Fibroblast of lung (primary cell): ENCODE data around the gene PCGF3. TPM values are rescaled to one million over a fixed set of nuclear protein-coding genes. Genes with fewer than 3 reads are reported as not detected.

Experiments used
- DNase-seq, 2 donors: peaks; one replicate each; pipeline versions ENCODE4 v3.0.0 to v3.0.0-alpha.2; 2010; ENCODE audit warnings: low read depth in 2 of 2
- H2AFZ ChIP-seq: 2 replicates; pipeline ENCODE4 v1.5.1; 2012; ENCODE audit warnings: low read length, control low read depth, inconsistent platforms
- H3K27ac ChIP-seq: 2 replicates; pipeline ENCODE4 v1.5.1; 2011; ENCODE audit warnings: low read length, control low read depth; ENCODE audit not compliant: insufficient read depth
- H3K27me3 ChIP-seq: 2 replicates; pipeline ENCODE4 v1.5.1; 2011; ENCODE audit warnings: mild to moderate bottlenecking, low read length; ENCODE audit not compliant: control insufficient read depth, insufficient read depth
- H3K36me3 ChIP-seq: 2 replicates; pipeline ENCODE4 v1.5.1; 2011; ENCODE audit warnings: low read length; ENCODE audit not compliant: control insufficient read depth, insufficient read depth
- H3K4me1 ChIP-seq: 2 replicates; pipeline ENCODE4 v1.5.1; 2011; ENCODE audit warnings: low read length; ENCODE audit not compliant: control insufficient read depth, insufficient read depth; ENCODE audit errors: extremely low read depth
- H3K4me2 ChIP-seq: 2 replicates; pipeline ENCODE4 v1.5.1; 2011; ENCODE audit warnings: low read length, control low read depth; ENCODE audit not compliant: insufficient read depth; ENCODE audit errors: extremely low read depth
- H3K4me3 ChIP-seq, 4 experiments: fragments of 200-600 bp in 1 of 4; sonication (generic) in 1 of 4; replicated peaks in 1 of 4; 2 replicates each; pipeline ENCODE4 v1.5.1; 2011 to 2016; ENCODE audit warnings: low read length in 4 of 4, low read depth in 3 of 4, mild to moderate bottlenecking in 3 of 4, control low read depth in 2 of 4, inconsistent platforms in 1 of 4, mixed read lengths in 1 of 4; ENCODE audit not compliant: insufficient read depth in 1 of 4; ENCODE audit errors: control extremely low read depth in 1 of 4
- H3K79me2 ChIP-seq: 2 replicates; pipeline ENCODE4 v1.5.1; 2012; ENCODE audit warnings: mild to moderate bottlenecking, low read length, inconsistent platforms; ENCODE audit not compliant: control insufficient read depth, insufficient read depth
- H3K9ac ChIP-seq: 2 replicates; pipeline ENCODE4 v1.5.1; 2011; ENCODE audit warnings: mild to moderate bottlenecking, low read length, control low read depth; ENCODE audit not compliant: insufficient read depth
- H3K9me3 ChIP-seq: 2 replicates; pipeline ENCODE4 v1.5.1; 2012; ENCODE audit warnings: low read depth, low read length; ENCODE audit not compliant: control insufficient read depth, insufficient read depth
- H4K20me1 ChIP-seq: 2 replicates; pipeline ENCODE4 v1.5.1; 2011; ENCODE audit warnings: low read length; ENCODE audit not compliant: control insufficient read depth, insufficient read depth; ENCODE audit errors: extremely low read depth
- EZH2 ChIP-seq: IDR thresholded peaks from 2 replicates; pipeline ENCODE4 v1.5.1; 2012; ENCODE audit warnings: low read length, control low read depth, mild to moderate bottlenecking; ENCODE audit errors: missing control alignments
- polyA plus RNA-seq, 2 donors: library from polyadenylated mRNA; depleted of rRNA in 1 of 2; stranded (reverse) in 1 of 2; unstranded in 1 of 2; fragments of >200 nt; gene quantifications; 2 replicates each; pipeline ENCODE4 v1.2.1, GENCODE V29; 2011 to 2012; ENCODE audit warnings: missing spikeins in 1 of 2
- total RNA-seq: library from RNA; depleted of rRNA; stranded (reverse); fragments of >200 nt; gene quantifications from 2 replicates; pipeline ENCODE4 v1.2.1, GENCODE V29; 2014
- TF ChIP-seq, protein P1 (sequence below), 2 donors: IDR thresholded peaks in 1 of 2; conservative IDR thresholded peaks in 1 of 2; 1 replicate in 1 of 2; 2 replicates in 1 of 2; pipeline ENCODE4 v1.5.1; 2011 to 2012; ENCODE audit warnings: low read length in 2 of 2, control low read depth in 1 of 2, inconsistent platforms in 1 of 2, low read depth in 1 of 2, mild to moderate bottlenecking in 1 of 2

Gene PCGF3
- total and polyA plus RNA-seq, 2 donors (not counting 1 experiment from before 2014, with no cell fraction given) = 24.8 to 27.1 TPM

DNA sequence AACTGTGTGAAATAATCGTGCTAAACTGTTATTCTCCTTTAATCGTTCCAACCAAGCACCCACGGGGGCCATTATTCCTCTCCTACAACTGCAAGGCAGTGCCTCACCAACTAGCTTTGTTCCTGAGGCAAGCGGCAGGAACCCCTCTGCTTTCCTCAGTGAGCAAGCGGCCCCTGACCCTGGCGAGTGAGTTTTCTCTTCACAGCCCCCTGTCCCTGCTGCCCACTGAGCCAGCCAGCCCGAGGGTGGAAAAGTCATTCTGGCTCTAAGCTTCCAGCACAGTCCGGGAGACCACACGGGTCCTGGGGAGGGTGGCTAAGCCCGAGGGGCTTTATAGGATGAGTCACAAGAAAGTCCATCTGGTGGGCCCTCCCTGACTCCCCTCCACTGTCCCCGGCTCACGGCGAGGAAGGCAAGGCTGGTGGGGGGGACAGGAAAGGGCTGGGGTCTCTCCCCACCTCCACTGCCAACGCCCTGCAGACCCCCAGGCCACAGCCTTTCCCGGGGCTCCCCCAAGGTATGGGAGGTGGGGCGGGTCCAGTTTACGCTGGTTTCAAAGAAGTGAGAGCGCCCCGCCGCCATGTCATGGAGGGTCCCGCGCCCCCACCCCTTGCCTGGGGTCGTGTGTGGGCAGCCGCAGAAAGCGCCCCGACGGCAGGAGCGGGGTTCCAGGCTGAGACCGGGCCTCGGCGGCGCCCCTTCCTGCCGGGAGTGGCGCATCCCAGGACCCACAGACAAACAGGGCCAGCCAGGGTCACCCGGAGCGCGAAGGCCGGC lies 75.3 kb downstream of the PCGF3 start:
- TF ChIP-seq, protein P1, sequence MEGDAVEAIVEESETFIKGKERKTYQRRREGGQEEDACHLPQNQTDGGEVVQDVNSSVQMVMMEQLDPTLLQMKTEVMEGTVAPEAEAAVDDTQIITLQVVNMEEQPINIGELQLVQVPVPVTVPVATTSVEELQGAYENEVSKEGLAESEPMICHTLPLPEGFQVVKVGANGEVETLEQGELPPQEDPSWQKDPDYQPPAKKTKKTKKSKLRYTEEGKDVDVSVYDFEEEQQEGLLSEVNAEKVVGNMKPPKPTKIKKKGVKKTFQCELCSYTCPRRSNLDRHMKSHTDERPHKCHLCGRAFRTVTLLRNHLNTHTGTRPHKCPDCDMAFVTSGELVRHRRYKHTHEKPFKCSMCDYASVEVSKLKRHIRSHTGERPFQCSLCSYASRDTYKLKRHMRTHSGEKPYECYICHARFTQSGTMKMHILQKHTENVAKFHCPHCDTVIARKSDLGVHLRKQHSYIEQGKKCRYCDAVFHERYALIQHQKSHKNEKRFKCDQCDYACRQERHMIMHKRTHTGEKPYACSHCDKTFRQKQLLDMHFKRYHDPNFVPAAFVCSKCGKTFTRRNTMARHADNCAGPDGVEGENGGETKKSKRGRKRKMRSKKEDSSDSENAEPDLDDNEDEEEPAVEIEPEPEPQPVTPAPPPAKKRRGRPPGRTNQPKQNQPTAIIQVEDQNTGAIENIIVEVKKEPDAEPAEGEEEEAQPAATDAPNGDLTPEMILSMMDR (conservative IDR thresholded peaks at IDR 0.05 in 1 of 2, IDR thresholded peaks at IDR 0.05 in 1 of 2; ENCODE audit: low read depth in 1 of 2, low read length in 2 of 2) = no peak
- DNase-seq = no peak
- peak overlapping the region; percentile 97 for H3K27ac ChIP-seq
- peak overlapping the region; percentile 99 for H3K9ac ChIP-seq
- H4K20me1 ChIP-seq = no peaks in the 10 kb centered on the region
- H3K27me3 ChIP-seq = peaks cover 3% of the 10 kb centered on the region
- peaks cover 7% of the 10 kb centered on the region for H3K4me1 ChIP-seq
- H3K9me3 ChIP-seq = no peaks in the 10 kb centered on the region
- peak overlapping the region; percentile 71 to 98 (median 87) for H3K4me3 ChIP-seq
- peaks cover 11% of the 10 kb centered on the region for H3K36me3 ChIP-seq
- H3K4me2 ChIP-seq = peak overlapping the region; percentile 96
- H3K79me2 ChIP-seq = peaks cover 50% of the 10 kb centered on the region
- no peak overlapping the region for H2AFZ ChIP-seq

DNA sequence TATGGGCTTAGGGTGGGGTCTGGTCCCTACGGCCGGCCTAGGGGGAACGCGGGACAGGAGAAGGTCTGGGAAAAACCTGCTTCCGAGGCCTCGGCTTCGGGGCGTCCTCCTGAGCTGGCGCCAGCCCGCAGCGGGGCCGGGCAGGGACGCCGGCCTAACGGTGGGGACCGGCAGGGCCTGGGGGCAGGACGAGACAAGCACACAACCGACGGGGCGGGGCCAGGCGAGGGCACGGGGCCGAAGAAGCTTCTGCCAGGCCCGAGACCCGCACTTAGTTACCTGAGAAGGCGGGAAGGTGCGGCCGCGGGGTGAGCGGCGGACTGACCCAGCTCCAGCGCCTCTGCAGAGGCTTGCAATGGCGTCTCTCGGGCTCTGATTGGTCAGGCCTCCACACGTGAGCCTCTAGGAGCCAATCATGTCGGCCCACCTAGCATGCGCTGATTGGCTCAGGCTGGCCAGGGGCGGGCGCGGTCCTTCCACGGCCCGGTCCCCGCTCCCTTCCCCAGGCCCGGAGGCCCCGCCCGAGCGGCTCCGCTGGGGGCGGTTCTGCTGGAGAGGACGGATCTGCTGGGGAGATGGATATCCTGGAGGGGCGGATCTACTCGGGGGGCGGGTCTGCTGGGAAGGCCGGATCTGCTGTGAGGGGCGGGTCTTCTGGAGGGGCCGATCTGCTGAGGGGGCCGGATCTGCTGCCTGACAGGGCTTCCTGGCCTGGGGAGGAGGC lies 76.0 kb downstream of the PCGF3 start:
- Histone ChIP-seq H3K27me3 (peaks cover 4% of the 10 kb centered on the region), H3K9me3 (no peaks in the 10 kb centered on the region), H3K4me3 (peak overlapping the region; percentile 71 to 98 (median 87)), H2AFZ (peak overlapping the region; percentile 79), H3K4me1 (peaks cover 7% of the 10 kb centered on the region), H3K4me2 (peak overlapping the region; percentile 96), H3K27ac (peak overlapping the region; percentile 97), H3K9ac (peak overlapping the region; percentile 99), H3K79me2 (peaks cover 47% of the 10 kb centered on the region), H4K20me1 (no peaks in the 10 kb centered on the region), H3K36me3 (peaks cover 11% of the 10 kb centered on the region)
- TF ChIP-seq, protein P1 (conservative IDR thresholded peaks at IDR 0.05 in 1 of 2, IDR thresholded peaks at IDR 0.05 in 1 of 2; ENCODE audit: low read depth in 1 of 2, low read length in 2 of 2) = no peak
- TF ChIP-seq EZH2 = no peak
- peak; percentile 98 to 99 for DNase-seq
